ENCODE measurements around the gene CACNA1I.
A peak's percentile ranks its signal among the peaks of the same experiment; 100 is the strongest.

Gene CACNA1I

GRCh38 chr22:39570226-39570625, 327 bp upstream of the CACNA1I start:
- no peak for DNase-seq

GRCh38 chr22:39571538-39571937, 985 bp downstream of the CACNA1I start:
- no peak for DNase-seq

GRCh38 chr22:39574779-39575551, 4.4 kb downstream of the CACNA1I start:
- DNase-seq, result no peak

- DNase-seq, result no peak
These were observed 4.9 kb downstream of the CACNA1I start for GRCh38 chr22:39575552-39575825.

GRCh38 chr22:39576027-39576426, 5.5 kb downstream of the CACNA1I start:
- DNase-seq, result no peak

- no peak for DNase-seq
These were observed 6.8 kb downstream of the CACNA1I start for GRCh38 chr22:39577366-39577765.

- no peak for DNase-seq
These were observed 7.3 kb downstream of the CACNA1I start for GRCh38 chr22:39577900-39578299.

- no peak for DNase-seq
These were observed 9.5 kb downstream of the CACNA1I start for GRCh38 chr22:39580006-39580441.

GRCh38 chr22:39580795-39581194, 10.2 kb downstream of the CACNA1I start:
- no peak for DNase-seq

GRCh38 chr22:39581303-39581702, 10.8 kb downstream of the CACNA1I start:
- no peak for DNase-seq

GRCh38 chr22:39583066-39583667, 12.6 kb downstream of the CACNA1I start:
- DNase-seq, result no peak

GRCh38 chr22:39589875-39590274, 19.3 kb downstream of the CACNA1I start:
- no peak for DNase-seq

GRCh38 chr22:39592081-39593065, 21.8 kb downstream of the CACNA1I start:
- DNase-seq, result no peak

- DNase-seq, result no peak
These were observed 22.7 kb downstream of the CACNA1I start for GRCh38 chr22:39593066-39593930.

- no peak for DNase-seq
These were observed 23.4 kb downstream of the CACNA1I start for GRCh38 chr22:39593931-39594285.

- no peak for DNase-seq
These were observed 23.9 kb downstream of the CACNA1I start for GRCh38 chr22:39594411-39594810.

GRCh38 chr22:39595622-39596172, 25.1 kb downstream of the CACNA1I start:
- DNase-seq, result no peak

GRCh38 chr22:39596601-39597000, 26.0 kb downstream of the CACNA1I start:
- no peak for DNase-seq

- no peak for DNase-seq
These were observed 26.8 kb downstream of the CACNA1I start for GRCh38 chr22:39597236-39597869.

GRCh38 chr22:39598017-39598965, 27.7 kb downstream of the CACNA1I start:
- peak; percentile 57 for DNase-seq
